Mesothelial cell of epicardium (in vitro differentiated cells): ENCODE measurements around the gene TMEM69. TPM values are rescaled to one million over a fixed set of nuclear protein-coding genes. Genes with fewer than 3 reads are reported as not detected.
"Not testable (repeated sequence)": the region's sequence is repeated elsewhere in the genome, so short reads cannot be mapped to it uniquely, and the experiment has no call there.

Source experiments
- DNase-seq, 2 experiments: peaks; one replicate each; pipeline ENCODE4 v3.0.0; 2021; ENCODE audit warnings: low spot score in 2 of 2; ENCODE audit not compliant: unreplicated experiment in 2 of 2
- H3K27ac Mint-ChIP-seq: 2 replicates; pipeline ENCODE4 v1.8.0; 2021; ENCODE audit warnings: mixed read lengths
- H3K27me3 Mint-ChIP-seq: 2 replicates; pipeline ENCODE4 v1.8.0; 2021; ENCODE audit warnings: low read depth, mixed read lengths
- H3K36me3 Mint-ChIP-seq: 2 replicates; pipeline ENCODE4 v1.8.0; 2021; ENCODE audit warnings: mixed read lengths
- H3K4me1 Mint-ChIP-seq: 2 replicates; pipeline ENCODE4 v1.8.0; 2021; ENCODE audit warnings: mixed read lengths
- H3K4me3 Mint-ChIP-seq: 2 replicates; pipeline ENCODE4 v1.8.0; 2021; ENCODE audit warnings: mild to moderate bottlenecking, moderate library complexity, mixed read lengths
- H3K9me3 Mint-ChIP-seq: 2 replicates; pipeline ENCODE4 v1.8.0; 2021; ENCODE audit warnings: mixed read lengths
- CTCF ChIP-seq: fragments of 200-600 bp; sonication (generic); IDR thresholded peaks from one replicate; pipeline ENCODE4 v1.5.0; 2021; ENCODE audit warnings: antibody characterized with exemption; ENCODE audit not compliant: unreplicated experiment
- total RNA-seq: library from RNA; stranded (reverse); gene quantifications from 3 replicates; pipeline ENCODE4 v1.2.1, GENCODE V29; 2021

TMEM69 gene
- total RNA-seq, 1 donor from 2014 or later, result 28.7 TPM

GRCh38 chr1:45716700-45717099 lies 28.7 kb downstream of the TMEM69 start:
- no peaks in the 10 kb centered on the region for H3K4me1 Mint-ChIP-seq
- H3K36me3 Mint-ChIP-seq, result peaks cover 12% of the 10 kb centered on the region
- no peaks in the 10 kb centered on the region for H3K27me3 Mint-ChIP-seq
- H3K27ac Mint-ChIP-seq, result no peak overlapping the region
- DNase-seq, result no peak
- H3K4me3 Mint-ChIP-seq, result no peak overlapping the region
- no peak for TF ChIP-seq CTCF
- peaks cover 4% of the 10 kb centered on the region for H3K9me3 Mint-ChIP-seq

- H3K4me3 Mint-ChIP-seq, DNase-seq, H3K27me3 Mint-ChIP-seq, H3K27ac Mint-ChIP-seq, H3K9me3 Mint-ChIP-seq, H3K4me1 Mint-ChIP-seq: not testable (repeated sequence)
- H3K36me3 Mint-ChIP-seq, result peaks cover 10% of the 10 kb centered on the region
These were observed 29.4 kb downstream of the TMEM69 start for GRCh38 chr1:45717386-45717785.

- H3K4me3 Mint-ChIP-seq, result no peak overlapping the region
- H3K27me3 Mint-ChIP-seq, result no peaks in the 10 kb centered on the region
- no peak overlapping the region for H3K27ac Mint-ChIP-seq
- H3K9me3 Mint-ChIP-seq, result peaks cover 7% of the 10 kb centered on the region
- DNase-seq, result no peak
- peaks cover 17% of the 10 kb centered on the region for H3K36me3 Mint-ChIP-seq
- H3K4me1 Mint-ChIP-seq, result no peaks in the 10 kb centered on the region
- TF ChIP-seq CTCF, result no peak
These were observed 30.3 kb downstream of the TMEM69 start for GRCh38 chr1:45718289-45718688.

- Mint-ChIP-seq H3K36me3 (peaks cover 10% of the 10 kb centered on the region), H3K27me3 (no peaks in the 10 kb centered on the region), H3K4me3 (no peak overlapping the region), H3K27ac (no peak overlapping the region), H3K4me1 (no peaks in the 10 kb centered on the region), H3K9me3 (peaks cover 3% of the 10 kb centered on the region)
- no peak for TF ChIP-seq CTCF
- DNase-seq, result no peak
These were observed 33.2 kb downstream of the TMEM69 start for GRCh38 chr1:45721207-45721606.

- peaks cover 8% of the 10 kb centered on the region for H3K36me3 Mint-ChIP-seq
- DNase-seq, result no peak
- H3K9me3 Mint-ChIP-seq, result peaks cover 3% of the 10 kb centered on the region
- no peak for TF ChIP-seq CTCF
- no peaks in the 10 kb centered on the region for H3K27me3 Mint-ChIP-seq
- H3K4me1 Mint-ChIP-seq, result no peaks in the 10 kb centered on the region
- no peak overlapping the region for H3K4me3 Mint-ChIP-seq
- no peak overlapping the region for H3K27ac Mint-ChIP-seq
These were observed 34.8 kb downstream of the TMEM69 start for GRCh38 chr1:45722809-45723208.

GRCh38 chr1:45723248-45723930 lies 35.4 kb downstream of the TMEM69 start:
- H3K4me1 Mint-ChIP-seq, result no peaks in the 10 kb centered on the region
- no peak overlapping the region for H3K4me3 Mint-ChIP-seq
- H3K9me3 Mint-ChIP-seq, result peaks cover 3% of the 10 kb centered on the region
- DNase-seq, result no peak
- H3K27me3 Mint-ChIP-seq, result no peaks in the 10 kb centered on the region
- peaks cover 8% of the 10 kb centered on the region for H3K36me3 Mint-ChIP-seq
- no peak for TF ChIP-seq CTCF
- H3K27ac Mint-ChIP-seq, result no peak overlapping the region

- H3K4me1 Mint-ChIP-seq, DNase-seq, H3K27me3 Mint-ChIP-seq, H3K27ac Mint-ChIP-seq, H3K9me3 Mint-ChIP-seq, H3K4me3 Mint-ChIP-seq, H3K36me3 Mint-ChIP-seq: not testable (repeated sequence)
These were observed 38.0 kb downstream of the TMEM69 start for GRCh38 chr1:45726007-45726406.
